Ishikawa (cell line): Measurements from ENCODE around the gene TSHB.

ENCODE experiments used
- CEBPB ChIP-seq: IDR thresholded peaks from 2 replicates; pipeline ENCODE4 v1.6.1; 2012
- CREB1 ChIP-seq: IDR thresholded peaks from 2 replicates; pipeline ENCODE4 v1.6.1; 2012; ENCODE audit warnings: low read depth
- FOXM1 ChIP-seq: IDR thresholded peaks from 2 replicates; pipeline ENCODE4 v1.6.1; 2012; ENCODE audit warnings: low read depth, borderline replicate concordance
- MAX ChIP-seq: IDR thresholded peaks from 2 replicates; pipeline ENCODE4 v1.6.1; 2012
- NFIC ChIP-seq: IDR thresholded peaks from 2 replicates; pipeline ENCODE4 v1.6.1; 2012
- RAD21 ChIP-seq: IDR thresholded peaks from 2 replicates; pipeline ENCODE4 v1.6.1; 2012; ENCODE audit warnings: low read depth
- REST ChIP-seq: IDR thresholded peaks from 2 replicates; pipeline ENCODE4 v1.6.1; 2012; ENCODE audit warnings: low read depth, mild to moderate bottlenecking
- TAF1 ChIP-seq: IDR thresholded peaks from 2 replicates; pipeline ENCODE4 v1.6.1; 2012; ENCODE audit warnings: low read depth, mild to moderate bottlenecking
- TEAD4 ChIP-seq: IDR thresholded peaks from 2 replicates; pipeline ENCODE4 v1.6.1; 2012
- YY1 ChIP-seq: IDR thresholded peaks from 2 replicates; pipeline ENCODE4 v1.6.1; 2012; ENCODE audit warnings: low read depth
- ZBTB7A ChIP-seq: IDR thresholded peaks from 2 replicates; pipeline ENCODE4 v1.6.1; 2012; ENCODE audit warnings: low read depth

GRCh38 chr1:115046751-115047150, 17.1 kb downstream of the TSHB start:
- no peak for TF ChIP-seq RAD21
- no peak for TF ChIP-seq ZBTB7A
- no peak for TF ChIP-seq TAF1
- TF ChIP-seq NFIC: no peak
- no peak for TF ChIP-seq YY1
- no peak for TF ChIP-seq CREB1
- no peak for TF ChIP-seq MAX
- no peak for TF ChIP-seq REST
- no peak for TF ChIP-seq CEBPB
- no peak for TF ChIP-seq FOXM1
- no peak for TF ChIP-seq TEAD4
